NOMO-1 (cell line): ENCODE measurements around the gene ARHGAP45.

Source experiments
- DNase-seq, 2 experiments: peaks; one replicate each; lab custom pipeline; 2025; ENCODE audit not compliant: unreplicated experiment in 2 of 2; lab: John Stamatoyannopoulos, UW

ARHGAP45 gene

GRCh38 chr19:1084024-1084868, 17.3 kb downstream of the ARHGAP45 start:
- DNase-seq, result no peak

GRCh38 chr19:1085053-1085658, 18.2 kb downstream of the ARHGAP45 start:
- no peak for DNase-seq

GRCh38 chr19:1085676-1086442, 18.9 kb downstream of the ARHGAP45 start:
- DNase-seq, result no peak

DNA sequence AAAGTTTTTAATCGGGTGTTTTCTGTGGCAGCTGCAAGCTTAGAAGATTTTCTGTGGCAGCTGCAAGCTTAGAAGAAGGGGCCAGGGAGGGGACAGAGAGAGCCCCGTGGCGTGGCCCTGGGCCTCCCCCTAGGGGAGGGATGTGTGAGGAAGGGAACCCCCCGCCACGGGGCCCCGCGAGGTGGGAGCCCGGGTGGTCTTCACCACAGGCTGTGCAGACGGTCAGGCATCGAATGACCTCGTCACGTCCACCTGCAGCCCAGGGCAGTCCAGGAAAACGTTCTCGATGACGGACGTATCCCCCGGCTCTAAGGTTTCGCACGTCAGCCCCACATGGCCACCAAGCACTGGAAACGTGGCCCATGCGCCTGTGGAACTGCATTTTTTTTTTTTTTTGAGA, 19.6 kb downstream of the ARHGAP45 start:
- no peak for DNase-seq

GRCh38 chr19:1087813-1088415, 20.9 kb downstream of the ARHGAP45 start:
- DNase-seq, result peak; percentile 89 to 95

GRCh38 chr19:1088416-1089010, 21.5 kb downstream of the ARHGAP45 start:
- no peak for DNase-seq

DNA sequence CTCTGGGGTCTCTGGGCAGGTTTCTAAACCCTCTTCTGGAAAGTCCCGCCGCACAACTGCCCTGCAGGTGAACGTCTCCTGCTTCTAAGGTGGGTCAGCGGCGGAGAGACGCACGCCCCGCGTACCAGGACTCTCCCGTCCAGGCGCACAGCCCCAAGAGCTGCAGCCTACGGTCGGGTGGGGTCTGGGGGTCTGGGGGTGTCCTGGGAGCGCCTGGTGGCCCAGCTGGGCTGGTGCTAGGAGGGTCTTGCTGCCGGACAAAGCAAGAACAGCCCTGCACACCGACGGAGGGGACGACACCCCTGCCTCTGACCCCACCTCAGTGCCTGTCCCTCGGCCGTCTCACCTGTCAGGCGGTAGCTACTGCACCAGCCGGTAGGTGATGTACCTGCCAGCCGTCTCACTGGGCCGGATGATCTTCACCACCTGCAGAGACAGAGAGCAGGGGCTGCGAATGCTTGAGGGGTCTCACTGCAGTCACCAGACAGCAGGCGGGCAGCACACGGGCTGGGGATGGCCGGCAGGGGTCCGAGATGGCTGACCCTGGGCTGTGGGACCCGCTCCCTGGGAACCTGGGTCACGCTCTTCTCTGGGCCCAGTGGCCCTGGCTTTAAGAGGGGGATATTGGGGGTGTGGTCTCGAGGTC, 22.3 kb downstream of the ARHGAP45 start:
- DNase-seq, result no peak

- no peak for DNase-seq
Measured at GRCh38 chr19:1089891-1090290, 22.9 kb downstream of the ARHGAP45 start.

- DNase-seq, result no peak
Measured at GRCh38 chr19:1090731-1091543, 24.0 kb downstream of the ARHGAP45 start.

- DNase-seq, result no peak
Measured at GRCh38 chr19:1091544-1092175, 24.7 kb downstream of the ARHGAP45 start.

DNA sequence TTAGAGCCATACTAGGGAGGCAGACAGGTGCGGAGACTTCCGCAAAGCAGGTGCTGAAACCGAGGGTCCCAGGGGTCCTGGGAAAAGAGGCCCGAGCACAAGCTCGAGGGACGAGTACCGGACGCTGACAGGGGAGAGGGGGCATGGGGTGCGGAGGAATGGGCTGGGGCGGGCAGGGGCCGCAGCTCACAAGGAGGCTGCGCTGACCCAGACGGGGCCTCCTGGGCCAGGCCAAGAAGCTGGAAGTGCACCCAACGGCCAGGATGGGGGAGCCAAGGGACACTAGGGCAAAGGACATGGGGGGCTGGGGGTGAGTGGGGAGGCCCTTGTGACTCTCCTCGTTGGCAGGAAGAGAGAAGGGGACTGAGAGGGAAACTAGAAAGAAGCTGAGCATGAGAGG, 26.4 kb downstream of the ARHGAP45 start:
- DNase-seq, result no peak

DNA sequence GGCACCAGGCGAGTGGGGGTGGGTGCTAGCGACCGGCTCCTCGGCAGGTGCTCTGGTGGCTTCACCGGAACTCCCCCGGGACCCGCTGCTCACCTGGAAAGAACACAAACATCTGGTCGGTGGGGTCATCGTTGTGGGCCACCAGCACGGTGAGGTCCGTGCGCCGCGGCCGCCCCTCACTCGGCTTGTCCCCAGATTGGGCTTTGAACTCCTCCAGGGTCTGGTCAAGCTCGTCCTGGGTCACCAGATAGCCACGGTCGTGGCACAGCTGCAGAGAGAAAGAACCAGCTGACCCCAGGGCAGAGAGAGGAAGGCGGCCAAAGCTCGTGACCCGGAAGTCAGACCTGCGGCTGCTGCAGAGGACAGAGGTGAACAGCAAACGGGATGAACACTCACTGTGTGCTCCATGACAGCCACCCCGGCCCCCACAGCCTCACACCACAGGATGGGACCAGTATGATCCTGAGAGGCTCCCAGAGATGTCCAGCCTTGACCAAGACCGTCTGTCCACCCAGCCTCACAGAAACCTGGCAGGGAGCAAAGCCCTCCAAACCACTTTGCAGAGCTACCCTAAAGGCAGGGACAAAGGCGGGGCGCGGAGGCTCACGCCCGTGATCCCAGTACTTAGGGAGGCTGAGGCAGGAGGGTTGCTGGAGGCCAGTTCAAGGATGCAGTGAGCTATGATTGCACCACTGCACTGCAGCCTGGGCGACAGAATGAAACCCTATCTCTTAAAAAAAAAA, 27.0 kb downstream of the ARHGAP45 start:
- no peak for DNase-seq

DNA sequence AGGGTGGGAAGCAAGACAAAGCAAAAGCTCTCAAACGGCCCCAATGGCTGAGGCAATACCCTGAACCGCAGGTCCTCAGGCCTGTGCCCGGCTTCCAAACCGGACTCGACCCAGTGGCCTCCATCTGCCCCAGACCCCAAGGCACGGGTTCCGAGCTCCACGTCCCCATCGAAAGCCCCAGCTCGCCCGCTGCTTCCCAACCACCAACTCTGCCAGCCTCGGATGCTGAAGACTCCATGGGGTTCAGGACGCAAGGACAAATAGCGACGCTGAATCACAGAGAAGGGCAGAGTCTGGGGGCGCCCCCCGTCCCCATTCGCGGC, 27.6 kb downstream of the ARHGAP45 start:
- no peak for DNase-seq

- DNase-seq, result peak; percentile 95 to 96
Measured at GRCh38 chr19:1094978-1095701, 28.2 kb downstream of the ARHGAP45 start, which contains the start of gene POLR2E. Gene POLR2E, minus strand, starts transcription at chr19:1095375. Its CDS starts 60 bp downstream, at chr19:1095315.

GRCh38 chr19:1097810-1098176, 30.8 kb downstream of the ARHGAP45 start:
- no peak for DNase-seq

DNA sequence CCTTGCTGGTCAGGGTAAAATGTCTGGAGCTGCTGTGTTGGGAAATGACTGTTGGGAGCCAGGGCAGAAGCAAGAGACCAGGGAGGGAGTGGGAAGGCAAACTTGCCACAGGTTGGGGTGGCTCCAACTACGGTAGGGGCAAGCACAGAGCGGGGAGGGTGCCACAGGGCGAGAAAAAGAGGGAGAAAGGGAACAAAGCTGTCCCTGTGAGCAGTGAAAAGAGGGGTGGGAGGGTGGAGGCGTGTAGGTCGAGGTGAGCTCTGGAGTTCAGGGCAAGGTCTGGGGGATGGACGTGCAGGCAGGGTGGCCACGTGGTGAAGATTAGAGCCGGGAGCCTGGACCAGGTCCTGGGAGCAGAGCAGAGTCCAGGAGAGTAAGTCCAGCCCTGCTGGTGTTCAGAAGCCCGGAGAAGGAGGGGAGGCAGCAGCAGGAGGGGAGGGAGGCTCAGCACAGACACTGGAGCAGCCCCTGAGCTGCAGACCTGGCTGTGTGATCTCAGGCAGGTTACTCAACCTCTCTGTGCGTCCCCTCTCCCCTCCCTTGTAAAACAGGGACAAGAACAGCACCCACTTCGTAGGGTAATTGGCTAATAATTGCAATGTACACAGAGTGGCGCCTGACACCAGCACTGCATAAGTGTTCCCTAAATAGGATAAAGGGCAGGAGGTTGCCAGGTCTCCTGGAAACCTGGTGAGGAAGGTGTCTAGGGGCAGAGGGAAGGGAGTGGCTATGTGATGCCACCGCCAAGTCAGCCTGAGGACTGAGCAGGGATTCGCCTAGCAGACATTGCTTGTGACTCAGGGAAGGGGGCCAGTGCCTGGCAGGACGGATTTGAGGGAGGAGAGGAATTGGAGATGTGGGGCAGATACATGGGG, 31.4 kb downstream of the ARHGAP45 start:
- DNase-seq, result no peak

GRCh38 chr19:1101337-1101698, 34.4 kb downstream of the ARHGAP45 start:
- peak; percentile 43 to 56 for DNase-seq
